Lower leg skin (tissue), 4 donors: ENCODE results near the gene ABR. TPM values are rescaled to one million over a fixed set of nuclear protein-coding genes. Genes with fewer than 3 reads are reported as not detected.
"Not testable (repeated sequence)": the region's sequence is repeated elsewhere in the genome, so short reads cannot be mapped to it uniquely, and the experiment has no call there.

Experiments used
- DNase-seq, 2 donors: peaks; one replicate each; pipeline ENCODE4 v3.0.0-alpha.2; 2019; ENCODE audit warnings: low spot score in 2 of 2
- H3K4me3 ChIP-seq: fragments of 200-600 bp; sonication (generic); 2 replicates; pipeline ENCODE4 v1.5.1; 2017; ENCODE audit warnings: mild to moderate bottlenecking, low read depth; ENCODE audit not compliant: poor library complexity, severe bottlenecking
- CTCF ChIP-seq, 3 donors: fragments of 450-650 bp; IDR thresholded peaks; one replicate each; pipeline ENCODE4 v1.5.1; 2016; ENCODE audit warnings: antibody characterized with exemption in 3 of 3, mild to moderate bottlenecking in 3 of 3, moderate library complexity in 2 of 3
- POLR2A ChIP-seq, 2 donors: fragments of 450-650 bp; IDR thresholded peaks; one replicate each; pipeline ENCODE4 v1.6.1; 2016 to 2017; ENCODE audit warnings: antibody characterized with exemption in 2 of 2, mild to moderate bottlenecking in 1 of 2, moderate library complexity in 1 of 2
- WGBS, 2 donors: methylation state at CpG; one replicate each; pipeline ENCODE4 v1.1.5; 2018; 5-methylcytosine and 5-hydroxymethylcytosine counted together
- intact Hi-C: fragments of 100-400 bp; cut with DNase I; formaldehyde crosslinking; loops from one replicate; pipeline ENCODE4 v1.15.0; 2023; ENCODE audit warnings: low total_unique reads
- total RNA-seq, 4 donors: library from RNA; depleted of rRNA; stranded (reverse); fragments of >200 nt; gene quantifications; one replicate each; pipeline ENCODE4 v1.1.0, GENCODE V29; 2016

The ABR gene
- total RNA-seq, 4 donors from 2014 or later = 60.9 to 98.8 (median 88.3) TPM

DNA sequence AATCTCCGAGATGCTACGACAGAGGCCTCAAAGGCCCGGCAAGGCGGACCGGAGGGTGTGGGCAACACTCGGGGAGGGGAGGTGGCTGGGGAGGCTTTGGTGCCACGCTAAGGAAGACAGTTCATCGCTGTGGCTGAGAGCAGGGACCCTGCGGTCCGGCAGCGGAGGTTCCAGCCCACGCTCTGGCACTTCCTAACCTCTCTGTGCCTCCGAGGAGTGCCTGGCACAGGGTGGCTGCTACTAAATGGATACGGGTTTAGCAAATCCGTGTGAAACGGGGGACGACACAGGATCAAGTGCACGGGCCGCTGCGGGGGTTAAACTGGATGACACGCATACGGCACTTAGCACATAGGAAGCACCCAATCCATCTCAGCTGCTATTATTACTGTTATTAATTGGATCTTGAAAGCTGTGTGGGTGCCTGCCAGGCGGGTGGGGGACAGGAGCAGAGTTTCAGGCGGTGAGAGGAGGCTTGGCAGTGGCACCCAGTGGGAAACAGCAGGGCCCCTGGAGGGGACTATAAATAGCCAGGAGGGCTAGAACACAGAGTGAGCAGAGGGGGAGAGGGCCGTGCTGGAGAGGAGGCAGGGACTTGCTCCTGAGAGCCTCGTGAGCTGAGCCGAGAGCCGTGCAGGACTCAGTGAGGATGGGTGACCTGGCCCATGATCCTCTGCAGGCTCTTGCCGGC, 45.0 kb downstream of the ABR start:
- intact Hi-C loops = no loop called here
- no peak for DNase-seq
- TF ChIP-seq CTCF (IDR thresholded peaks at IDR 0.05) (no peak), POLR2A (IDR thresholded peaks at IDR 0.05) (no peak)
- no peak overlapping the region for H3K4me3 ChIP-seq
- 61 to 64% methylated on average over 29 of the region's 29 CpGs for WGBS, 2 donors

DNA sequence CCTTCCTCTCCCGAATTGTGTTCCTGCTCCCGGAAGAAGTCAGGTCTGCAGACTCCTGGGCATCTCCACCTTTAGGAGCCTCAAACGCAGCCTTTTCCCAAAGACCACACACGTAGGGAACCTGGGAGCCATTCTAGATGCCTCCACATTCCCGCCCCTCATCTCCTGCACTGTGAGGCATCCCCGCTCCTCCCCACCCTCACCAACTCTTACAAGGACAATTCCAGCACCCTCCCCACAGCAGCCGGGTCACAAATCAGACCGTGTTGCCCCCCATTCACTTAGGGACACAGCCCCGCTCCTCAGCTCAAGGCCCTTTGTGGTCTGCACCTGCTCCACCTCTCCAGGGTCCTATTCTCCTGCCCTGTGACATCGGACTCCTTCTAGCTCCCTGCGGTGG, 49.6 kb downstream of the ABR start:
- 91% methylated on average over 11 of the region's 11 CpGs for WGBS, 2 donors
- no peak for DNase-seq
- no peak overlapping the region for H3K4me3 ChIP-seq
- intact Hi-C loops = no loop called here
- TF ChIP-seq CTCF (IDR thresholded peaks at IDR 0.05) (no peak), POLR2A (IDR thresholded peaks at IDR 0.05) (no peak)

DNA sequence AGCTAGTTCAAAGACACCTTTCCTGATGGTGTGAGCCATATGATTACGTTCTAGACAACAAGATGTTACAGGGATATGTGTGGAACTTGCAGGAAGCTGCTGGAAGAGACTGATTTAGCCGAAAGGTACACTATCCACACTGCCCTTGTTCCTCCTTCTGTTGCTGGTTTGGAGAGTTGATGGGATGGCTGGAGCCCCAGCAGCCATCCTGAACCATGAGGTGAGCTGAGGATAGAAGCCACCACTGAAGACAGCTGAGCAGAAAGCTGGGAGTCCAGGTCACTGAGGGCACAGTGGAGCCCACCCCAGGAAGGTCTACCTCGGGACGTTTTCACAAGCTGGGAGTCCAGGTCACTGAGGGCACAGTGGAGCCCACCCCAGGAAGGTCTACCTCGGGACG, 51.3 kb downstream of the ABR start:
- not testable (repeated sequence) for DNase-seq, H3K4me3 ChIP-seq
- WGBS, 2 donors = 94 to 96% methylated on average over 6 of the region's 6 CpGs
- intact Hi-C loops = loop anchor here (10.0 kb wide), 1 partner anchor 46 kb away; the partner anchor contains the start of gene ABR

DNA sequence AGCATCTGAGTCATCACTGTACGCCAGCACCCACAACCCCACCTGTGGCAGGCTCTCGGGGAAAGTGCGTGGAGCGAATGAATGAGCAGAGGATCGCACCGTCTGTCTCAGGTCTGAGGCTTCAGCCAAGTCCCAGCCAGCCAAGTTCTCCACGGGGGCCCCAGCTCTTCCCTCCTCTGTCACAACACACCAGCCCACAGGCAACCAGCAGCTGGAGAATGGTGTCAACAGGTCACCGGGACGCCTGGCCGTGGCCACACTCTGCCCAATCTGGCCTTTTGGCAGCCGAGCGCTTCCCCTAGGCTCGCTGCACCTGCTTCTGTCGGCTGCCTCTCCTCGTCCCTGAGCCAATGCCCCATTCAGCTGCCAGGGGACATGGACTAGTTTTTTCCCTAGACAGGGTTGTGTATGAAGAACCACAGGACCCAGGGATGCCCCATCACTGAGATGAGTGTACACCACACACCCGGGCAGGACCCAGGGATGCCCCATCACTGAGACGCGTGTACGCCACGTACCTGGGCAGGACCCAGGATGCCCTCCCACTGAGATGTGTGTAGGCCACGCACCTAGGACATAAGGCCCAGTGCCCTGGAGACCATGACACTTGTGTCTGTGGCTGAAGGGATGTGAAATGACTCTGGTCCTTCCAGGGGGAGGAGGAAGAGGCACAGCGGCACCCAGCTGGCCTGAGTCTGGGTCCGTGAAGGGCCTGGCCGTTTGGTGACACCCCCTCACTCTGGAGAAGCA, 52.8 kb downstream of the ABR start:
- WGBS, 2 donors = 79 to 81% methylated on average over 23 to 24 of the region's 24 CpGs
- no peak for DNase-seq
- intact Hi-C loops = loop anchor here (10.0 kb wide), 1 partner anchor 48 kb away; the partner anchor contains the start of gene ABR
- TF ChIP-seq POLR2A (IDR thresholded peaks at IDR 0.05) = no peak
- no peak for TF ChIP-seq CTCF (IDR thresholded peaks at IDR 0.05)
- H3K4me3 ChIP-seq = no peak overlapping the region

DNA sequence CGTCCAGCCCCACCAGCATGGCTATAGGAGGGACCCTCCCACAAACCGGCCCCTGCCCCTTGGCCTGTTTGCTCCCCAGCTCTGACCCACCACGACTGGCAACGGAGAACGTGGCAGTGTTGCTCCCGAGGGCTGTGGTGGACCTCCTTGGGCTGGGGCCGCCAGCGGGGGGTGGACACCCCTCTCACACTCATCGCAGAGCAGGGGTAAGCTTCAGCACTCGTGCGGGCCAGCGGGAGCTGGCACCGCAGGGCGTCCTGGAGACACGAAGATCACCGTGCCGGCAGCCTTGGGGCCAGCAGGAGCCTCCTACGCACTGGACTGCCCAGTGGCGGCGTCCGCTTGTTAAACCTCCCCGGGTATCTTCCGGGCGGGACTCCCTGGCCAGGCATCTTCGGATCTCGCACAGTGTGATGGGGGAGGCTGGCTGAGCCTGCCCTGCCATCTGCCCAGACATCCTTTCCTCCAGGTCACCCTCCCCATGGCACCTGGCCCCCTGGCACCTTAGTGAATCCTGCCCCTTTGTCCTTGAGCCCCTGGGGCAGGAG, 53.5 kb downstream of the ABR start:
- DNase-seq = no peak
- WGBS, 2 donors = 70 to 77% methylated on average over 11 to 26 of the region's 26 CpGs
- TF ChIP-seq CTCF (IDR thresholded peaks at IDR 0.05) (no peak), POLR2A (IDR thresholded peaks at IDR 0.05) (no peak)
- intact Hi-C loops = loop anchor here (10.0 kb wide), 1 partner anchor 48 kb away; the partner anchor contains the start of gene ABR
- no peak overlapping the region for H3K4me3 ChIP-seq

GRCh38 chr17:1125788-1126145, 54.0 kb downstream of the ABR start:
- DNase-seq = no peak
- TF ChIP-seq POLR2A (IDR thresholded peaks at IDR 0.05) (no peak), CTCF (IDR thresholded peaks at IDR 0.05) (no peak)
- intact Hi-C loops = loop anchor here (10.0 kb wide), 1 partner anchor 49 kb away; the partner anchor contains the start of gene ABR
- WGBS, 2 donors = 56 to 68% methylated on average over 11 of the region's 11 CpGs
- no peak overlapping the region for H3K4me3 ChIP-seq
